Glomerular visceral epithelial cell (primary cell): Measurements from ENCODE around the gene CATSPERD.
"Not testable (repeated sequence)": the region's sequence is repeated elsewhere in the genome, so short reads cannot be mapped to it uniquely, and the experiment has no call there.

ENCODE experiments used
- DNase-seq: peaks from one replicate; pipeline ENCODE4 v3.0.0-alpha.2; 2016; ENCODE audit errors: extremely low spot score

Gene CATSPERD

GRCh38 chr19:5686647-5687359 is 33.6 kb upstream of the CATSPERD start:
- peak; percentile 97 for DNase-seq

- DNase-seq: no peak
Measured at GRCh38 chr19:5687360-5688198, 32.9 kb upstream of the CATSPERD start.

GRCh38 chr19:5688262-5688881 is 32.1 kb upstream of the CATSPERD start:
- not testable (repeated sequence) for DNase-seq

- peak; percentile 98 for DNase-seq
Measured at GRCh38 chr19:5690125-5690954, 30.1 kb upstream of the CATSPERD start, which contains the start of gene RPL36. RPL36 (plus strand) TSS chr19:5690295; CDS start chr19:5690508, 213 bp downstream.

- peak; percentile 61 for DNase-seq
Measured at GRCh38 chr19:5690955-5691821, 29.2 kb upstream of the CATSPERD start.

GRCh38 chr19:5691822-5692722 is 28.4 kb upstream of the CATSPERD start:
- peak; percentile 30 for DNase-seq

- DNase-seq: no peak
Measured at GRCh38 chr19:5692723-5693194, 27.7 kb upstream of the CATSPERD start.

GRCh38 chr19:5693195-5694166 is 27.0 kb upstream of the CATSPERD start:
- DNase-seq: no peak

- DNase-seq: no peak
Measured at GRCh38 chr19:5694167-5694955, 26.1 kb upstream of the CATSPERD start.

- DNase-seq: no peak
Measured at GRCh38 chr19:5694956-5695648, 25.3 kb upstream of the CATSPERD start.

GRCh38 chr19:5695649-5696195 is 24.7 kb upstream of the CATSPERD start:
- no peak for DNase-seq

GRCh38 chr19:5696196-5697021 is 24.0 kb upstream of the CATSPERD start:
- no peak for DNase-seq

- no peak for DNase-seq
Measured at GRCh38 chr19:5697022-5697889, 23.2 kb upstream of the CATSPERD start.

GRCh38 chr19:5697890-5698634 is 22.4 kb upstream of the CATSPERD start:
- DNase-seq: no peak
